ENCODE data around the gene ROCK2. TPM values are rescaled to one million over a fixed set of nuclear protein-coding genes. Genes with fewer than 3 reads are reported as not detected.

The ROCK2 gene
- total RNA-seq, 1 donor from 2014 or later, result 63.5 TPM

GRCh38 chr2:11241412-11242203 is 102.8 kb downstream of the ROCK2 start:
- Histone ChIP-seq H3K36me3 (no peaks in the 10 kb centered on the region), H3K27me3 (no peaks in the 10 kb centered on the region), H3K27ac (no peak overlapping the region), H3K4me1 (no peaks in the 10 kb centered on the region), H3K4me3 (no peak overlapping the region), H3K9me3 (no peaks in the 10 kb centered on the region)
- no peak for TF ChIP-seq CTCF (IDR thresholded peaks at IDR 0.05)
- ATAC-seq, result no peak
- intact Hi-C loops (cut with DNase I), result no loop called here
- DNase-seq, result no peak

GRCh38 chr2:11239666-11240462 is 104.6 kb downstream of the ROCK2 start:
- DNase-seq (no peak), ATAC-seq (no peak)
- no peak overlapping the region for H3K27ac ChIP-seq
- H3K4me3 ChIP-seq, result no peak overlapping the region
- H3K4me1 ChIP-seq, result no peaks in the 10 kb centered on the region
- H3K9me3 ChIP-seq, result no peaks in the 10 kb centered on the region
- intact Hi-C loops (cut with DNase I), result loop anchor here (10.0 kb wide), 1 partner anchor 175 kb away; no protein-coding TSS in a partner anchor
- H3K36me3 ChIP-seq, result no peaks in the 10 kb centered on the region
- H3K27me3 ChIP-seq, result no peaks in the 10 kb centered on the region
- TF ChIP-seq CTCF (IDR thresholded peaks at IDR 0.05), result no peak

GRCh38 chr2:11239147-11239546 is 105.3 kb downstream of the ROCK2 start:
- Histone ChIP-seq H3K27ac (no peak overlapping the region), H3K4me1 (no peaks in the 10 kb centered on the region), H3K36me3 (no peaks in the 10 kb centered on the region), H3K9me3 (no peaks in the 10 kb centered on the region), H3K4me3 (no peak overlapping the region), H3K27me3 (no peaks in the 10 kb centered on the region)
- ATAC-seq (no peak), DNase-seq (no peak)
- intact Hi-C loops (cut with DNase I), result loop anchor here (10.0 kb wide), 1 partner anchor 176 kb away; no protein-coding TSS in a partner anchor
- TF ChIP-seq CTCF (IDR thresholded peaks at IDR 0.05), result no peak

- intact Hi-C loops (cut with DNase I), result loop anchor here (10.0 kb wide), 1 partner anchor 178 kb away; no protein-coding TSS in a partner anchor
- ATAC-seq (no peak), DNase-seq (no peak)
- no peaks in the 10 kb centered on the region for H3K27me3 ChIP-seq
- no peak overlapping the region for H3K4me3 ChIP-seq
- no peaks in the 10 kb centered on the region for H3K36me3 ChIP-seq
- H3K27ac ChIP-seq, result no peak overlapping the region
- no peaks in the 10 kb centered on the region for H3K4me1 ChIP-seq
- H3K9me3 ChIP-seq, result no peaks in the 10 kb centered on the region
- TF ChIP-seq CTCF (IDR thresholded peaks at IDR 0.05), result no peak
These were observed 107.3 kb downstream of the ROCK2 start for GRCh38 chr2:11237122-11237521.

- no peak for TF ChIP-seq CTCF (IDR thresholded peaks at IDR 0.05)
- intact Hi-C loops (cut with DNase I), result loop anchor here (10.0 kb wide), 1 partner anchor 178 kb away; no protein-coding TSS in a partner anchor
- Histone ChIP-seq H3K27ac (no peak overlapping the region), H3K4me3 (no peak overlapping the region), H3K9me3 (no peaks in the 10 kb centered on the region), H3K4me1 (no peaks in the 10 kb centered on the region), H3K36me3 (no peaks in the 10 kb centered on the region), H3K27me3 (no peaks in the 10 kb centered on the region)
- DNase-seq (no peak), ATAC-seq (no peak)
These were observed 108.1 kb downstream of the ROCK2 start for GRCh38 chr2:11236335-11236734.
